A549 treated with CpdA at 1 μM for 4 hours (cell line): ENCODE results near the gene CHRDL2. TPM values are rescaled to one million over a fixed set of nuclear protein-coding genes. Genes with fewer than 3 reads are reported as not detected.

Experiments used
- total RNA-seq: library from RNA; stranded (reverse); fragments of 200-300 nt; extraction: Qiagen RNA extraction; gene quantifications from 5 replicates; pipeline ENCODE4 v1.2.3, GENCODE V29; 2022; ENCODE audit warnings: low read depth

CHRDL2 gene, protein sequence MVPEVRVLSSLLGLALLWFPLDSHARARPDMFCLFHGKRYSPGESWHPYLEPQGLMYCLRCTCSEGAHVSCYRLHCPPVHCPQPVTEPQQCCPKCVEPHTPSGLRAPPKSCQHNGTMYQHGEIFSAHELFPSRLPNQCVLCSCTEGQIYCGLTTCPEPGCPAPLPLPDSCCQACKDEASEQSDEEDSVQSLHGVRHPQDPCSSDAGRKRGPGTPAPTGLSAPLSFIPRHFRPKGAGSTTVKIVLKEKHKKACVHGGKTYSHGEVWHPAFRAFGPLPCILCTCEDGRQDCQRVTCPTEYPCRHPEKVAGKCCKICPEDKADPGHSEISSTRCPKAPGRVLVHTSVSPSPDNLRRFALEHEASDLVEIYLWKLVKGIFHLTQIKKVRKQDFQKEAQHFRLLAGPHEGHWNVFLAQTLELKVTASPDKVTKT
- 2.5 to 5.7 TPM (median 4.3 TPM) in 5 replicates for total RNA-seq

DNA sequence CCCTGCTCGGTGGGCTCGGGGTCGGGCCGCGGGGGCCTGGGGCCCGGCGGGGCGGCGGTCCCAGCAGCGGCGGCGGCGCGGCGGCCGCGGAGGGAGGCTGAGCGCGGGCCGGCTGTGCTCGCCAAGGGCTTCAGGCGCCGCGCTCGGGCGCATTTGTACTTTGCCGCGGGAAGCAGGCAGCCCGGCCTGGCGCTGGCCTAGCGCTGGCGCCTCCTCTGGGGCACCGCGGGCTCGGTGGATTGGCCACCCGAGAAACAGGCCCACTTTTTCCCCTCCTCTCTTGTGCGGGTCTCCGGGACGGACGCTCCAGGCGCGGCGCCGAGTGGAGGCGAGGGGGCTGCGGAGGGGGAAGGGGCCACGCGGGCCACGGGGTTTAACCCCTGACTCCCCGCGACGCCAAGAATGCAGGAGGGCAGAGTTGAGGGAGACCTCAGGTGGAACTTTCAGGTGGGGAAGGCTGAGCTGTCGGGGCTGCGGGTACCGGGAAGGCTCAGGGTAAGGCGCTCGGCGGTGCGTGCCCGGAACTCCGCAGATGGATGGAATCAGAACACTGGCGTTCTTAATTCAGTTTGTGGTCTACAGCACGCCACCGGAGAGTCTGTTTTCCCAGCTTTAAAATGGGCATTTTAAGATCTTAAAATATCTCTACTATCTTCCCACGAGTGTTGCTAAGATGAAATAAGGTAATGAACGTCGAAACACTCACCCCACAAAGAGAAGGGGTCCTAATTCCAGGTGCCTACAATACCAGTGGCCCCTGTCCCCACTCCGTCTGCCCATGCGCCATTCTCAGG, at the start of gene CHRDL2:
Gene CHRDL2 (minus strand): TSS at position 126 of the 794 bp plus-strand sequence. CDS start 538 bp downstream, outside the sequence.

DNA sequence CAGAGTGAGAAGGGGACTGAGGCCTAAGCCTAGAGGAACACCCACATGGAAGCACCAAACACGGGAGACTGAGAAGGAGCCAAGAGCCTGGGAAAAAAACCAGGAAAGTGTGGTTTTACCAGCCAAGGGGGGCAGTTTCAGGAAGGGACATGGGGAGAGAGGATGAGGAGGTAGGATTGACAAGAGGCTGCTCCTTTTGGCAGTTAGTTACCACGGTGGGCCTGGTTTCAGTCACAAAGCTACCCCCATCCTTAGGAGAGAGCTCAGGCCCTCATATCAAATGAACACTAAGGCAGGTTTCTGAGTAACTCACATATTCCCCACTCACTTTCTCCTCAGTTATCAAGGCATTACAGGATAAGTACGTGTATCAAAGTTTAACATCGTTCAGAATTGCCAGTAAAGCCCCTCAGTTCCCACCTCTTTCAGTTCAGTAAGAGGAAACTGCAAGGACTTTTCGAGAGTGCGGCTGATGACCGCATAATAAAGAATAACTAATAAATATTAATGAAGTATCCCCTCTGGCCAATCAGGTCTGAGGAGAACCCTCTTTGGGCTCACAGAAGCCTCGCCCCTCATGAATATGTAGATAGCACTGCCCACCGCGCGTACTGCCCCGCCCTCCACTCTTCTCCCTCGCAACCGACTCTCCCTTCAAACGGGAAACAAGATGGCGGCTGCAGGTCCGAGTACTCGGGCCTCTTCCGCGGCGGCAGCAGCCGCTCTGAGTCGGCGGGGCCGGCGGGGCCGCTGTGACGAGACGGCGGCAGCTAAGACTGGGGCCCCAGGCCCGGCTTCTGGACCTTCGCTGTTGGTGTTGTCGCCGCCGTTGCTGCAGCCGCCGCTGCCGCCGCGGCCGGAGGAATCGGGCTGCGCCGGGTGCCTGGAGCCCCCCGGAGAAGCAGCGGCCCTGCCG, 17.2 kb upstream of the CHRDL2 start, which contains the start of gene RNF169:
Gene RNF169 (plus strand): TSS at position 639 of the 916 bp plus-strand sequence. CDS start 32 bp downstream, at position 671.

Other genes starting within 250 kb of the CHRDL2 start
- gene LIPT2, start 237.7 kb downstream of the CHRDL2 start, total RNA-seq, result 1.3 to 3.6 TPM (median 2.6 TPM) in 5 replicates
- 15.4 to 21.2 TPM (median 17.3 TPM) in 5 replicates for gene POLD3, start 138.8 kb downstream of the CHRDL2 start, total RNA-seq
- 4.3 to 7.5 TPM (median 5.1 TPM) in 5 replicates for gene RNF169, start 17.4 kb upstream of the CHRDL2 start, total RNA-seq
- gene XRRA1, start 217.7 kb upstream of the CHRDL2 start, total RNA-seq, result 4.1 to 7.7 TPM (median 5.2 TPM) in 5 replicates
- gene SPCS2, start 217.8 kb upstream of the CHRDL2 start, total RNA-seq, result 221 to 368 TPM (median 262 TPM) in 5 replicates